Astrocyte (in vitro differentiated cells and primary cell): ENCODE measurements around the gene DNAJC9.

Source experiments
- CTCF ChIP-seq: IDR thresholded peaks from 2 replicates; pipeline ENCODE4 v1.5.1; 2011; ENCODE audit warnings: low read depth, mild to moderate bottlenecking, inconsistent platforms, low read length, moderate library complexity; ENCODE audit not compliant: insufficient read depth
- EZH2 ChIP-seq: IDR thresholded peaks from 2 replicates; pipeline ENCODE4 v1.6.1; 2012; ENCODE audit warnings: mild to moderate bottlenecking, low read length, inconsistent platforms; ENCODE audit not compliant: insufficient read depth

GRCh38 chr10:73205890-73206289 lies 41.2 kb downstream of the DNAJC9 start:
- TF ChIP-seq CTCF (no peak), EZH2 (no peak)
